NOMO-1 (cell line): ENCODE results near the gene GABRB2.
"Not testable (repeated sequence)": the region's sequence is repeated elsewhere in the genome, so short reads cannot be mapped to it uniquely, and the experiment has no call there.

Experiments used
- DNase-seq, 2 experiments: peaks; one replicate each; lab custom pipeline; 2025; ENCODE audit not compliant: unreplicated experiment in 2 of 2; lab: John Stamatoyannopoulos, UW

The GABRB2 gene

DNA sequence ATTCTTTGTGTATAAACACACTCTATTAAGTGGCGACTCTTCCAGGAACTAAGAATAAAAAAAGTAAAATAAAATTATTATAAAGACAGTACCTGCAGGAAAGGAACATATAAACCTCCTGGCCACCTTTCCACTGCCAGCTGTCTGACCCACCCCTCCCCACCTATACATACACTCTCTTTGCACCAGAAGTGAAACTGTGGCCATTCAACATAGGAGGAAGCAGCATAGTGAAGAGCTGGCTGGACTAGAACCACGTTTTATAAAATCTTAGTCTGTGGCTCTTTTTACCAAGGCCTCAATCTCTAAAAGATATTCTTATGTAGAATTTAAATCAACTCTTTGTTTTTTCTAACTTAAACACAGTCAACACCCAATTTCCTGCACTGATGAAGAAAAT lies 289.6 kb downstream of the GABRB2 start:
- no peak for DNase-seq

DNA sequence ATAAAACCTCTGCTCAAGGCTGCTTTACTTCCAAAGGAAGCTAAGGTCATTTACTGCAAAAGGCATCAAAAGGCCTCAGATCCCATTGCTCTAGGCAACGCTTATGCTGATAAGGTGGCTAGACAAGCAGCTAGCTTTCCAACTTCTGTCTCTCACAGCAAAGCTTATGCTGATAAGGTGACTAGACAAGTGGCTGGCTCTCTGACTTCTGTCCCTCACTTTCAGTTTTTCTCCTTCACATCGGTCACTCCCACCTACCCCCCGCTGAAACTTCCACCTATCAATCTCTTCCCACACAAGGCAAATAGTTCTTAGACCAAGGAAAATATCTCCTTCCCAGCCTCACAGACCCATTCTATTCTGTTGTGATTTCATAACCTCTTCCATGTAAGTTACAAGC lies 293.6 kb downstream of the GABRB2 start:
- not testable (repeated sequence) for DNase-seq

DNA sequence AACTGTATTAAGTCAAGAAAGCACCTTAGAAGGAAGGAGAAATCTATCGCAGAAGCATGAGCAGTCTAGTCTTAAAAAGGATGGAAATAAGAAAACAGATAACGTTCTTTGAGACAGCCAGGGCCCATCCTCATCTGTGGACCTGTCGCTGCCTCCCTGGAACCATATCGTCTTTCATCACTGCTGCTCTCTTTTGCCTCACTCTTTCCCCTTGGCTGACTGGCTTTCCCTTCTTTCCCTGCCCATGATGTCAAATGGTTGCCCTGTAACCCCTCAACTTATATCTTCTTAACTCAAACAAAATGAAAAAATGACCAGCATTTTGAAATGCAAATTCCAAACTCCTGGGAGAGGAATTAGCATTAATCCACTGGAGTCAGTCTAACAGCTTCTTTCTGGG lies 299.8 kb downstream of the GABRB2 start:
- DNase-seq = no peak

DNA sequence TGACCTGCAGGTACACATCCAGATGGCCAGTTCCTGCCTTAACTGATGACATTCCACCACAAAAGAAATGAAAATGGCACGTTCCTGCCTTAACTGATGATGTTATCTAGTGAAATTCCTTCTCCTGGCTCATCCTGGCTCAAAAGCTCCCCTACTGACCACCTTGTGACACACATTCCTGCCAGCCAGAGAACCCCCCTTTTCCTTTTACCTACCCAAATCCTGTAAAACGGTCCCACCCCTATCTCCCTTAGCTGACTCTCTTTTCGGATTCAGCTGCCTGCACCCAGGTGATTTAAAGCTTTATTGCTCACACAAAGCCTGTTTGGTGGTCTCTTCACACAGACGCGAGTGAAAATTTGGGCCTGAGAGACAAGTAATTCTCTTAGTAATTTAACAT lies 300.7 kb downstream of the GABRB2 start:
- DNase-seq = not testable (repeated sequence)
